NCI-H2081 treated with DMSO at 0.1 percent for 48 hours (cell line): ENCODE measurements around the gene SRGAP3.
"Not testable (repeated sequence)": the region's sequence is repeated elsewhere in the genome, so short reads cannot be mapped to it uniquely, and the experiment has no call there.

Source experiments
- DNase-seq: peaks from one replicate; lab custom pipeline; 2025; lab: John Stamatoyannopoulos, UW

The SRGAP3 gene

GRCh38 chr3:9249273-9250192 lies at the start of gene SRGAP3:
SRGAP3 (minus strand) TSS chr3:9249646; CDS start chr3:9248951, 695 bp downstream.
- peak; percentile 2 for DNase-seq

DNA sequence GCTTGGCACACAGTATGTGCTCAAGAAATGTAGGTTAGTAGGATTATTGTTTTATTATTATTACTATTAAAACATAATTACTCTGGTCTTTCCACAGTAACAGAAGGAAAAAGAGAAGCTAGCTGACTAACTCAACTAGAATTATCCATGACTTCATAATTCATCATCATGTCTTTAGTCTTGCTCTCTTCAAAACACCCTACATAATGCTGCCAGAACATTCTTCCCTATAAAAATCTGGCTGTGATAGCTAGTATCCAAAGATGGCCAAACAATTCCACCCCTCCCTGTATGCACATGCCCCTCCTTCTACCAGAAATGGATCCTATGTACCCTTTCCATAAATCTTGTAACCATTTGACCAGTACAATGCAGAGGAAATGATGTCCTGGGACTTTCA lies 48.8 kb upstream of the SRGAP3 start:
- no peak for DNase-seq

DNA sequence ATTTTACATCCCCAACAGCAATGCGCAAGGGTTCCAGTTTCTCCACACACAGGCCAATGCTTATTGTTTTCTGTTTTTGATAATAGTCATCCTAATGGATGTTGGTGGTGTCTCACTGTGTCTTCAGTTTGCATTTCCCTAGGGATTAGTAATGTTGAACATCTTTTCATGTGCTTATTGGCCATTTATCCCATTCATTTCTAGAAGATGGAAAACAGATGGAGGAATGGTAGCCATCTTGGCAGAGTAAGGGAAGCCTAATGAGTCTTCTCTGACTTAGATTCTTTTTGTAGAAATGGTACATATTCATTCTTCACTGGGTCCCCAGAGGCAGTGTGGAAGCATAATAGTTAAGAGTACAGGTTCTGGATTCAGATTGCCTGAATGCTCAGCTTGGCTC lies 46.8 kb upstream of the SRGAP3 start:
- no peak for DNase-seq

GRCh38 chr3:9295007-9295406 lies 45.6 kb upstream of the SRGAP3 start:
- no peak for DNase-seq

- not testable (repeated sequence) for DNase-seq
Measured at GRCh38 chr3:9293953-9294352, 44.5 kb upstream of the SRGAP3 start.

GRCh38 chr3:9293076-9293475 lies 43.6 kb upstream of the SRGAP3 start:
- no peak for DNase-seq

DNA sequence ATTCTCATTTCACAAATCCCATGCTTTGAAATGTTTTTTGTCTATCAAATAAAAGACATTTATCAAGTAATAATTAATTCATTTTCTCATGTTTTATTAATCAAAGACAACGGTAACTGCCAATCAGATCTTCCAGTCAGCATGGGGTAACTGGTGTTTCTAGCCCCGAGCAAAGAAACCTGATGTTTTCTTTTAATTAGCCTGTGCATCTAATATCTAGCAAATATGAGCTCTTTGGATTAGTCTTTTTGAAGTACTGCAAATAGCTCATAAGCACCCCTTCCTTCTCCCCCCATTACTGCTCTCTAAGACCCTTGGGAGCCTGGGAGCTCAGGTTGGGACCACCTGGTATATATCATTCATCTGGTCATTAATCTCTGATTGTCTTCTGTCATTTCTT lies 43.1 kb upstream of the SRGAP3 start:
- no peak for DNase-seq

GRCh38 chr3:9291821-9292410 lies 42.5 kb upstream of the SRGAP3 start:
- DNase-seq, result no peak

DNA sequence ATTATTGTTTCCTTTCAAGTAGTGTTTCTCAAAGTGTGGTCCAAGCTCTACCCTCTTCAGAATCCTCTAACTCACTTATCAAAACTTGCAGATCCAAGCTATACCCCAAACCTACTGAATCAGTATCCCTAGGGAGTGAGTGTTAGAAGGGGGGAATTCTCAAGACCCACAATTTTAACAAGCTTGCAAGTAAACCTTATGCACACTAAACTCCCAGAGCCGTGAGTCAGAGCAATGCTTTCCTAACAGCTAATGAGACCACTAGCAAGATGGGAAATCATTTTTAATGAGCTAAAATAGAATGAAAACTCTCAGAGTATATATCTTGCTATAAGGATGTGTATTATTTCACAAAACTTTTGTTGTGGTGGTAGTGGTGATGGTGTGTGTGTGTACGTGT lies 41.1 kb upstream of the SRGAP3 start:
- DNase-seq, result no peak

DNA sequence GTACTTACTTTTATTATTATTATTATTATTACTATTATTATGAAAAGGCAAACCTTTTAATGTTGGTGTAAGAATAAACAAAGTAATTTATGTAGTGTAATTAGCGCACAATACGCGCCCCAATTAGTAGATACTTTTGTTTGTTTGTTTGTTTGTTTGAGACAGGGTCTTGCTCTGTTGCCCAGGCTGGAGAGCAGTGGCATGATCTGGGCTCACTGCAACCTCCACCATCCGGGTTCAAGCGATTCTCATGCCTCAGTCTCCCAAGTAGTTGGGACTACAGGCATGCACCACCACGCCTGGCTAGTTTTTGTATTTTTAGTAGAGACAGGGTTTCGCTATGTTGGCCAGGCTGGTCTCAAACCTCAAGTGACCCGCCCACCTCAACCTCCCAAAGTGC lies 32.1 kb upstream of the SRGAP3 start:
- not testable (repeated sequence) for DNase-seq

GRCh38 chr3:9280451-9281219 lies 31.2 kb upstream of the SRGAP3 start:
- DNase-seq, result no peak

DNA sequence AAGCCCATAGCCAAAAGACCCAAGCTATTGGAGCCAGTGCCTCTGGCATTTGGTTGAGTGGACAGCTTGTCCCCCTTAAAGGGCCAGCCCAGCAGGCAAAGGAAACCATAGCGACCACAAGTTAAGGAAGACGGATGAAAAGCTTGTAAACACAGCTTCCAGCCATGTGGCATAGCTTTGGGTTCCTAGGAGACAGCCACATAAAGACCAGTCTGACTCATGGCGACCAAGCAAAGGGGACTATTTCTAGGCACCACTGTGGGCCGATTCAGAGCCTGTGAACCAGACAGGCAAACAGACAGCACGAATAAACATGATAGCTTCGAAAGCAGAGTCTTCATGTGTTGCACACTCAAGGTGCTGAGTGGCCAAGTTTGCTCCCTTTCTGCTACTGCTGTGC lies 30.5 kb upstream of the SRGAP3 start:
- no peak for DNase-seq

- DNase-seq, result no peak
Measured at GRCh38 chr3:9278498-9278897, 29.1 kb upstream of the SRGAP3 start.

DNA sequence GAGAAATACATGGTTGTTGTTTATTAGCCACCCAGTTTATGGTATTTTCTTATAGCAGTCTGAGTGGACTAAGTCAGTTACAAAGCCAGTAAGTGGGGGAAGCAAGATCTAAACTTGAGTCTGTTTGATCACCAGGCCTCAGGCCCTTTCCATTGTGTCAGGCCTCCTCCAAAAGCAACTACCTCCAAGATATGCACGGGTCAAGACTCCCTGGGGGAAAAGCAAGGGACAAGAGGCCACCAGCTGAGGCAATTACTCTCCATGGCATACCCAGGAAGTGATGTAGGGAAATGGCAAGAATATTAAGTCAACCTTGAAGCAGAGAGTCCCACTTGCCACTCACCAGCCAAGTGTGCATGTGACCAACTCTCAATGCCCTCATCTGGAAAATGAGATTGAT lies 28.6 kb upstream of the SRGAP3 start:
- no peak for DNase-seq

DNA sequence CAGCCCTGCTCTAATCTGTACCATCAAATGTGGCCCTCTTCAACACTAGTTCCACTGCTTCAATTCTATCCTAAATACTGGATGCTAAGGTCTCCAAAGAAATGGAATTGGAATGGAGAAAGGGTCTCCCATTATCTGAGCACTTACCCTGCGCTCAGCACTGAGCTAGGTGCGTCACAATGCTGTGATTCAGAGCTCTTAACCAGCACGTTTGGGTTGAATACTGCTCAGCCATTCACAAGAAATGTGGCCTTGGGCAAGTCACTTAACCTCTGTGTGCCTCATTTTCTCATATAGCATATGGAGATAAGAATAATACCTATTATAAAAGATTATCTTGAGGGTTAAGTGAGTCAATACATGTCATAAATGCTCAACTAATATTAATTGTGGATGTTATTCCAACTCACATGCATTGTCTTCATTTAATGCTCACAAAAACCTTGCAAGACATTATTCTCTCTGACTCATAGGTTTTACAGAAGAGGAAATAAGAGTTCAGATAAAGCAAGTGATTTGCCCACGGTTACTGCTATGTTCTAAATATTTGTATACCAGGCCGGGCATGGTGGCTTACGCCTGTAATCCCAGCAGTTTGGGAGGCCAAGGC lies 27.4 kb upstream of the SRGAP3 start:
- no peak for DNase-seq

DNA sequence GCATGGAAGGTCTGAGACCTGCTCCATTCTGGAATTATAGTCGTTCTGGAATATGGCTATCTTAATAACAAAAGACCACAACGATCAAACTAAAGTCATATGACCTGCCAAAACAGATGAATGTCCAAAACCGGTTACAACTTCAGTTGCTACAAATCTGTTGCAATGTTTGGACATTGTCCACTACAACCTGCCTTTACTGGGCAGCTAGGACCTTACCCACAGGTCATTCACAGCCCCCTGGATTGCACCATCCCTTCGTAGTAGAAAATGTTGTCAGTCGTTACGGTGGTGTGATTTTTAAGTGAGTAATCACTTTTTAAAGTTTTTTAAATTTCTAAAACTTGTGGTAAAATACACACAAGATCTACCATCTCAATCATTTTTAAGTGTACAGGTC lies 22.5 kb upstream of the SRGAP3 start:
- no peak for DNase-seq

GRCh38 chr3:9270704-9271103 lies 21.3 kb upstream of the SRGAP3 start:
- no peak for DNase-seq

DNA sequence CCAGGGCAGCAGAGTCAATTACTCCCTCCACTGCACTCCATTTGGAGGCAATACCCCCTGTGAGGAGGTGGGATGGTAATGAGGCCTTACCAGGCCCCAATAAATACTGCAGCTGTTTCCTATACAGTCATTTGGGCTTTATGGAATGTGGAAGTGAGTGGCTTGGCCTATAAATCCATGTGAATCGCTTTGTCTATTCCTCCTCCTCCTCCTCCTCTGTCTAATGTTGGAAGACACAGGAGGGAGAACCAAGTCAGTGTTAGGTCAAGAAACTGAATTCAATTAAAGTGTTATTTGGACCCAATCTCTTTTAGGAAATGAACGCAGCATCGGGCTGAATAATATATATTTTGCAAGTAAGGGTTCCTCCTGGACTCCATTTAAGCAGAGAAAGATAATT lies 17.3 kb upstream of the SRGAP3 start:
- no peak for DNase-seq

- DNase-seq, result no peak
Measured at GRCh38 chr3:9260305-9260704, 10.9 kb upstream of the SRGAP3 start.

DNA sequence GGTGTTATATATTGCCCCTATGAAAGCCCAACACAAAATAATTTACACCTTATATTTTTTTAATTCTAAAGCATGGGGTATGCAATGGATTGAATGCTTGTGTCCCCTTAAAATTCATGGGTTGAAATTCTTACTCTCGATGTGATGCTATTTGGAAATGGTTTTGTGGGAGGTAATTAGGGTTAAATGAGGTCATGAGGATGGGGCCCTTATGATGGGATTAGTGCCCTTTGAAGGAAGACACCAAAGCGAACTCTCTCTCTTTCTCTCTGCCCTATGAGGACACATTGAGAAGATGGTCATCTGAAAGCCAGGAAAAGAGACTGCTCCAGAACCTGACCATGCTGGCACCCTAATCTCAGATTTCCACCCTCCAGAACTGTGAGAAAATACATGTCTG lies 7.6 kb upstream of the SRGAP3 start:
- DNase-seq, result no peak

DNA sequence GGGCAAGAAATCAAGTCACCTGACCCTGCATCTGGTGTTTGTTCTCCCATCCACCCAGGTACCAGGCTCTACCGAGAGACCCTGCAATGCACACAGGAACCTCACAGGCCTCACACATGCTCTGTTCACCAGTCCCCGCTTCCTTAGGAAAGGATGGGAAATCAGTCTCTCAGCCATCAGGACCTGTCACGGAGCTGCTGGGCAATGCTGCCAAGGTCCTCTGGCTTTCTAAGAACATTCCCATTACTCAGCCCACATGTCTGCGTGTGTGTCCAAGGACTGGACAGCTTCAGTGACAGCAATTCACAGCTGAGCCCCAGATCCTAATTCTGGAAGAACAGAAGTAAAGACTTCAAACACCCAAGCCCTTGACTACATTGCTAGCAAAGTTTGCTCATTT lies 6.5 kb upstream of the SRGAP3 start:
- DNase-seq, result no peak

- DNase-seq, result no peak
Measured at GRCh38 chr3:9254764-9255163, 5.3 kb upstream of the SRGAP3 start.
